Ishikawa (cell line): ENCODE measurements around the gene MAP2.

Experiments
- CREB1 ChIP-seq: IDR thresholded peaks from 2 replicates; pipeline ENCODE4 v1.6.1; 2012; ENCODE audit warnings: low read depth
- EGR1 ChIP-seq: IDR thresholded peaks from 2 replicates; pipeline ENCODE4 v1.6.1; 2012
- EP300 ChIP-seq: IDR thresholded peaks from 2 replicates; pipeline ENCODE4 v1.6.1; 2012; ENCODE audit warnings: borderline replicate concordance
- FOXM1 ChIP-seq: IDR thresholded peaks from 2 replicates; pipeline ENCODE4 v1.6.1; 2012; ENCODE audit warnings: low read depth, borderline replicate concordance
- MAX ChIP-seq: IDR thresholded peaks from 2 replicates; pipeline ENCODE4 v1.6.1; 2012
- REST ChIP-seq: IDR thresholded peaks from 2 replicates; pipeline ENCODE4 v1.6.1; 2012; ENCODE audit warnings: low read depth, mild to moderate bottlenecking
- TAF1 ChIP-seq: IDR thresholded peaks from 2 replicates; pipeline ENCODE4 v1.6.1; 2012; ENCODE audit warnings: low read depth, mild to moderate bottlenecking
- TEAD4 ChIP-seq: IDR thresholded peaks from 2 replicates; pipeline ENCODE4 v1.6.1; 2012
- YY1 ChIP-seq: IDR thresholded peaks from 2 replicates; pipeline ENCODE4 v1.6.1; 2012; ENCODE audit warnings: low read depth
- ZBTB7A ChIP-seq: IDR thresholded peaks from 2 replicates; pipeline ENCODE4 v1.6.1; 2012; ENCODE audit warnings: low read depth
- TF ChIP-seq, protein P1 (sequence below): IDR thresholded peaks from 2 replicates; pipeline ENCODE4 v1.6.1; 2012

DNA sequence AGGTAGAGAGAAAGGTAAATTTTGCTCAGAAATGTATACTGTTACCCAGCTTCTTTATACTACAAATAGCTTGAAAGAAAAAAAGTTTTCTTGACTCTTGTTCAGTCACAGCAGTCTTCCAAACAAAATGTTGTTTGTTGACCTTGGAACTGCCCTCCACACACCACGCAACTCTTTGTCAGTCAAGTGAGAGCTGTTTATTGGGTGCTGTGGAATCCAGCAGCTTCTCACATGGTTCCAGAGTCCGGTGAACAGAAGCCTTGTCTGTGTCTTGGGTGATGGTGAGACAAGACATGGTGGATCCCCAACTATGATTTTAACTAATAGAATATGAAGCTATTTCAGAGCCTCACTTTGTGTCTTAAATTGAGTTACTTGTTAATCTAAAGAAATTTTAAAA is 112.5 kb downstream of the MAP2 start:
- TF ChIP-seq CREB1 (no peak), TAF1 (no peak), YY1 (no peak), REST (no peak), EGR1 (no peak), TEAD4 (no peak), MAX (no peak), EP300 (no peak), ZBTB7A (no peak), FOXM1 (no peak)
- TF ChIP-seq, protein P1, sequence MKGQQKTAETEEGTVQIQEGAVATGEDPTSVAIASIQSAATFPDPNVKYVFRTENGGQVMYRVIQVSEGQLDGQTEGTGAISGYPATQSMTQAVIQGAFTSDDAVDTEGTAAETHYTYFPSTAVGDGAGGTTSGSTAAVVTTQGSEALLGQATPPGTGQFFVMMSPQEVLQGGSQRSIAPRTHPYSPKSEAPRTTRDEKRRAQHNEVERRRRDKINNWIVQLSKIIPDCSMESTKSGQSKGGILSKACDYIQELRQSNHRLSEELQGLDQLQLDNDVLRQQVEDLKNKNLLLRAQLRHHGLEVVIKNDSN, result no peak
